GM18870 (cell line): ENCODE data around the gene GTSE1.

ENCODE experiments used
- ATAC-seq: cut with Tn5 transposase; IDR thresholded peaks from one replicate; pipeline ENCODE4 v1.9.1; 2021; ENCODE audit warnings: moderate library complexity; ENCODE audit not compliant: unreplicated experiment

The GTSE1 gene

DNA sequence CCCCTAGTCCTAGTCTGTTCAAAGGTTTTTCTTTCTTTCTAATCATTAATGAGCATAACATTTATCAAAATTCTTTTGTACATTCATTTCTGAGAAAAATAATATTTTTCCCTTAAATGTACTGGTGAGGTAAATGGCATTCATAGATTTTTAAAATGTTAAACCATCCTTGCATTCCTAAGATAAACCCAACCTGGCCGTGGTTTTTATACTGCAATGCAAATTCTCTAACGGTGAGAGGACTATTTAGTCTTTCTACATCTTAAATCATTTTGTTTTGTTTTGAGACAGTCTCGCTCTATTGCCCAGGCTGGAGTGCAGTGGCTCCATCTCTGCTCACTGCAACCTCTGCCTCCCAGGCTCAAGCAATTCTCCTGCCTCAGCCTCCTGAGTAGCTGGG is 79.4 kb downstream of the GTSE1 start:
- ATAC-seq = no peak

DNA sequence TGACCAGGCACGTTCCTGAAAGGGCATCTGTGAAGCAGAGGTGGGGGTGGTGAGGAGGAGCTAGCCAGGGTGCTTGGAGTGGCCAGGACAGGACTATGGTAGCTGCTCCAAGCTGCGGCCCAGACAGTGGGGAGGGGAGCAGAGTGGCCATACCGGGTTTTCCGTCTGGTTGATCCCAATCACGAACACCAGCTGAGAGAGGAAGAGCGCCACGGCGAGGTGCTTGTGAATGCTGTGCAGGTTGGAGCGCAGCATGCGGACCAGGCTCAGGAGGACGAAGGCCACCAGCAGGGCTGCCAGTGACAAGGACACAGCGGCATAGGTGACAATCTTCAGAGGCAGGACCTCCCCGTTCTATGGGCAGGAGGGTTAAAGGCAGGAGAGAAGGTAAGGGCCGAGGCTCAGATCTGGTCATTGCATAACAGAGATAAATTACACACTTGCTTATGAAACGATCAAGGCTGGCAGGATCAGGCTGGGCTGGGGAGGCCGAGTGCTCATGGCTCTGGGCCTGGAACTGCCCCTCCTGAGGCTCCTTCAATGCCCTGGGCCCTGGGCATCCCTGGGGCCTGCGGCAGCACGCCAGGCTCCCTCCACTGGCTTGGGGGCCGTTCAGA is 80.3 kb downstream of the GTSE1 start:
- no peak for ATAC-seq

DNA sequence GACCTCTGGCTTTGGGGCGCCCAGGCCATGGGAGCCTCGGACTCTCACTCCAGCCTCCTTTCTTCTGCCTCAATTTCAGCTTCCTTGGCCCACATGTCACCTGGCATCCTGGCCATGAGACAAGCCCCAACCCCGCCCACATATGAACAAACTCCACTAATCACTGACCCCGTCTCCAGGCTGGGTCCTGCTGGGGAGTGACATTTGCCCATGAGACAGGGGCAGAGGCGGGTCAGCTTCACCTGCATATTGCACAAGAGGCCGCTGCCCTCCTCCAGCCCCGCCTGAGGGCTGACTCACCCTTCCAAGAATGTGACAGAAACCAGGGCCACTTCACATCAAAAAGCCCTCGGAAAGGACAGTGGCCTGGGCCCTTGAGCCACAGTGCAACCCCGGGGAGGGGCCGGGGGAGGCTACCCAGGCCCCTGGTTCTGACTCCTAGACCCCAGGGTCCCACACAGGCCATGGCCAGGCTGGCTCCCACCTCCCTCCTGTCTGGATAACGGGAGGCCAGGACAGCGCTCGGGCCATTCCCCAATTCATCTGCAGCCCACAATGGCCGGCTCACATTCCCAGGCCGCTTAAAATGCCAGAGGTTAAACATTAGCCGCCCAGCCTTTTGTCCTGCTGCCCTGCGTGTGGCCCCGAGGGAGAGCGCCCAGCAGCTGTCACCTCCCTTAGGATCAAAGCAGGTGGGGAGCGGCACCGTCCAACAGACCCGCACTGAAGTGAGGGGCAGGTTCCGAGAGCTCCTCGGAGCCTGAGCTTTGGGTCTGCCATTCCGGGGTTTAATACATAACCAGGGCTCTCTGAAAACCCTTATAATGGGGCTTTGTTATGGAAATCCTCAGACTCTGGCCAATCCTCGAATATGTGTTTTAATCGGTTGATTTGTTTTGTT is 81.1 kb downstream of the GTSE1 start:
- ATAC-seq = no peak

DNA sequence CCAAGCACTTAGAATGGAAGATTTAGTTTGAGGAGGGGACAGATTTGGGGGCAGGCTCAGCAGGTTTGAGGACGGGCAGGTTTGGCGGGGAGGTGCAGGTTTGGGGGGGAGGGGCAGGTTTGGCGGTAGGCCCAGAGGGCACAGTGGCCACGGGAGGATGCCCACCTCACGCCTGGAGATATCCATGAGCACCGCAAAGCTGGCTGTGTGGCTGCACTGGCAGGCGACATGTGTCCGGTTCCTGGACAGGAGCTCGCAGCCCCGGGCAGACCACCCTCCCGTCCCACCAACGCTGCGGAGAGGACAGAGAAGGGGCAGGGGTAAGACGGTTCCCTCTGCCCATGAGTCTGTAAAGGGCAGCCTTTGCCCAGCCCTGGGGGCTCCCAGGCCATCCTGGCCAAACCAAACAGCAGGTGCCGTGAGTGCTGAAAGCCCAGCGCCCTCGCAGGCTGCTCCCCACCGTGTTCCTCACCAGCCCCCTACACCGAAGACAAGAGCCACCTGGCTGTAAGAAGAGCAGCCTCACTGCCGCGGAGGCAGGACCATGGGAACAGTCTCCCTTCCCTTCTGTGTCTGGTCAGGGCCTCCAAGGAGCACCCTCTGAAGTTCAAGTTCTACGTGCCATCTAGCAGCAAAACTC is 81.9 kb downstream of the GTSE1 start:
- no peak for ATAC-seq

DNA sequence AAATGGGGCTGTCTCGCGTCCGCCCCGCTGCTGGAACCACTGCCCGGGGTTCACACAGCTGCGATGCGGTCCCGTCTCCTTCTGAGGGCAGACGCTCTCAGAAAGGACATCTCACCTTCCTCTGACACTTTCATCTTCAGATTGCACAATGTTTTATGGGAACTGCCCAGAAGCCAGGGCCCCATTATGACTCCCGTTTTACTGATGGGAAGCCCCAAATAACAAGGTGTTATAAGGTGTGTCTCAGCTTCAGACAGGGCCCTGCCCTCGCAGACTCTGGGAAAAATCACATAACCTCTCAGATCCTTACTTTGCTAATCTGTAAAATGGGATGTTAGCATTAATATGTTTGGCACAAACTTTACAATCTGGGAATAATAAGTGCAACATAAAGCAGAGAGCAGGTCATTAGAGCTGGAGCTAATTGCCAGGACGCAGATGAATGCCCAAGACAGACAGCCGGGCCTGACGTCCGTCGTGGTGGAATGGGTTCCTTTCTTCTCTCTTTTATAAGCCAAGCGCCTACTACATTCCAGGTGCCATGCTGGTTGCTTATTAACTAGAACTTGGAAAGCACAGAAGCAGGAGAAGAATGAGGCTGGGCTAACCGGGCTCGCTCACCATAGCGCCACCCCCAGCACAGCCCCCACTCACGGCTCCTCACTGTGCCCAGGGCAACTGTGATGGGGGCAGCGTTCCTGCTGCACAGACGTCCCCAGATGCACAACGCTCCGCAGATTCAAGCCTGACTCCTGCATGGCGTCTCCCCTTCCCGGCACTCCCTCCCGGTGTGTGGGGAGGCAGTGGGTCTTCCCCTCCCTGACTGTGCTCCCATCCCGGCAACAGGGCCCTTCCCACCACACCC is 82.6 kb downstream of the GTSE1 start:
- no peak for ATAC-seq

DNA sequence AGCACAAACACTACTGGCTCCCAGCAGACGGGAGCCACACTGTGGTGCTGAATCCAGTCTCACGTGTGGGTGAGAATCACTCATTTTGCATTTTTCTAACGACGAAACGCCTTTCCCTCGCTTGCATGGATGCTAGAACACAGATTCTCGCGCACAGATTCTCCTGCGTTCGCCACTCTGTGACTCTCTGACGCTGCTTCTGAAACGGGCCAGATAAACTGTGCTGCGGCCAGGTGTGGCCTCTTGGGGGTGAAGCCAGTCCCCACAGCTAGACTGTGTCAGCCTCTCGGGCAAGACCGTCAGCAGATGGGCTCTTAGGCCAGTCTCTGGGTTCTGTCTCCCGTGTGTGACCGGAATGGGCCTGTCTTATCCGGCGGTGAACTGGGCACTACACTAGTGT is 83.4 kb downstream of the GTSE1 start:
- no peak for ATAC-seq
